ENCODE results near the gene ROGDI. TPM values are rescaled to one million over a fixed set of nuclear protein-coding genes. Genes with fewer than 3 reads are reported as not detected.

Gene ROGDI
- total RNA-seq, 1 donor from 2014 or later, result 27.0 TPM

Other genes starting within 250 kb of the ROGDI start
- gene C16orf96, start 246.3 kb downstream of the ROGDI start, total RNA-seq (ENCODE audit: insufficient read depth, low replicate concordance), result 0.48 TPM
- 1.4 TPM for gene UBALD1, start 187.7 kb downstream of the ROGDI start, total RNA-seq (ENCODE audit: insufficient read depth, low replicate concordance)
- 21.9 TPM for gene MGRN1, start 177.8 kb downstream of the ROGDI start, total RNA-seq (ENCODE audit: insufficient read depth, low replicate concordance)
- 15.9 TPM for gene NUDT16L1, start 109.1 kb downstream of the ROGDI start, total RNA-seq (ENCODE audit: insufficient read depth, low replicate concordance)
- gene ANKS3, start 68.4 kb downstream of the ROGDI start, total RNA-seq (ENCODE audit: insufficient read depth, low replicate concordance), result 18.8 TPM
- 0.24 TPM for gene DNAAF8, start 68.1 kb downstream of the ROGDI start, total RNA-seq (ENCODE audit: insufficient read depth, low replicate concordance)
- 14.0 TPM for gene ZNF500, start 35.5 kb downstream of the ROGDI start, total RNA-seq (ENCODE audit: insufficient read depth, low replicate concordance)
- gene SEPTIN12, start 14.3 kb downstream of the ROGDI start, total RNA-seq (ENCODE audit: insufficient read depth, low replicate concordance), result not detected
- gene SMIM22, start 7.3 kb downstream of the ROGDI start, total RNA-seq (ENCODE audit: insufficient read depth, low replicate concordance), result not detected
- 28.6 TPM for gene GLYR1, start 44.7 kb upstream of the ROGDI start, total RNA-seq (ENCODE audit: insufficient read depth, low replicate concordance)
- gene UBN1, start 44.8 kb upstream of the ROGDI start, total RNA-seq (ENCODE audit: insufficient read depth, low replicate concordance), result 31.3 TPM
- gene PPL, start 134.5 kb upstream of the ROGDI start, total RNA-seq (ENCODE audit: insufficient read depth, low replicate concordance), result 32.3 TPM
- gene SEC14L5, start 155.7 kb upstream of the ROGDI start, total RNA-seq (ENCODE audit: insufficient read depth, low replicate concordance), result 0.72 TPM
- gene NAGPA, start 231.3 kb upstream of the ROGDI start, total RNA-seq (ENCODE audit: insufficient read depth, low replicate concordance), result 29.9 TPM

Data from umbilical cord (tissue), 1 donor.